Neutrophil (primary cell): ENCODE results near the gene REXO1.
"Not testable (repeated sequence)": the region's sequence is repeated elsewhere in the genome, so short reads cannot be mapped to it uniquely, and the experiment has no call there.

Experiments used
- H3K27ac ChIP-seq: fragments of 200-600 bp; sonication (generic); 2 replicates; pipeline ENCODE4 v1.5.1; 2016; ENCODE audit warnings: mild to moderate bottlenecking, moderate library complexity
- H3K27me3 ChIP-seq: fragments of 200-600 bp; sonication (generic); 2 replicates; pipeline ENCODE4 v1.6.0; 2016; ENCODE audit warnings: mild to moderate bottlenecking
- H3K36me3 ChIP-seq: fragments of 200-600 bp; sonication (generic); 2 replicates; pipeline ENCODE4 v1.5.1; 2017
- H3K4me1 ChIP-seq, 2 experiments: fragments of 200-600 bp in 1 of 2; sonication (generic) in 1 of 2; 1 replicate in 1 of 2; 2 replicates in 1 of 2; pipeline versions ENCODE4 v1.5.1 to v1.6.1; 2013 to 2016; ENCODE audit warnings: low read depth in 1 of 2, low read length in 1 of 2, mild to moderate bottlenecking in 1 of 2, moderate library complexity in 1 of 2; ENCODE audit not compliant: control insufficient read depth in 1 of 2, insufficient read depth in 1 of 2
- H3K4me3 ChIP-seq, 2 experiments: fragments of 200-600 bp in 1 of 2; sonication (generic) in 1 of 2; 1 replicate in 1 of 2; 2 replicates in 1 of 2; pipeline ENCODE4 v1.5.1; 2013 to 2016; ENCODE audit warnings: low read depth in 1 of 2, low read length in 1 of 2, mild to moderate bottlenecking in 1 of 2, moderate library complexity in 1 of 2
- H3K9me3 ChIP-seq: fragments of 200-600 bp; sonication (generic); 2 replicates; pipeline ENCODE4 v1.5.1; 2016
- CTCF ChIP-seq: fragments of 200-600 bp; sonication (generic); IDR thresholded peaks from 2 replicates; pipeline ENCODE4 v1.5.1; 2016; ENCODE audit warnings: antibody characterized with exemption

Gene REXO1

GRCh38 chr19:1805401-1806183 is 42.7 kb downstream of the REXO1 start:
- Histone ChIP-seq H3K36me3 (peaks cover 51% of the 10 kb centered on the region), H3K9me3 (no peaks in the 10 kb centered on the region), H3K4me3 (no peak overlapping the region), H3K4me1 (no peaks in the 10 kb centered on the region), H3K27me3 (no peaks in the 10 kb centered on the region), H3K27ac (no peak overlapping the region)
- no peak for TF ChIP-seq CTCF

- Histone ChIP-seq H3K4me1 (no peaks in the 10 kb centered on the region), H3K27ac (no peak overlapping the region), H3K9me3 (no peaks in the 10 kb centered on the region), H3K4me3 (no peak overlapping the region), H3K36me3 (peaks cover 57% of the 10 kb centered on the region), H3K27me3 (no peaks in the 10 kb centered on the region)
- no peak for TF ChIP-seq CTCF
These were observed 43.4 kb downstream of the REXO1 start for GRCh38 chr19:1804858-1805257.

GRCh38 chr19:1799695-1800342 is 48.5 kb downstream of the REXO1 start:
- peaks cover 37% of the 10 kb centered on the region for H3K36me3 ChIP-seq
- no peak overlapping the region for H3K27ac ChIP-seq
- TF ChIP-seq CTCF, result no peak
- H3K9me3 ChIP-seq, result no peaks in the 10 kb centered on the region
- peaks cover 0 to 3% of the 10 kb centered on the region in 2 experiments for H3K4me1 ChIP-seq
- peaks cover 23% of the 10 kb centered on the region for H3K27me3 ChIP-seq
- H3K4me3 ChIP-seq, result no peak overlapping the region

- not testable (repeated sequence) for H3K4me1 ChIP-seq, H3K4me3 ChIP-seq, H3K27ac ChIP-seq, H3K9me3 ChIP-seq
- H3K36me3 ChIP-seq, result peaks cover 25% of the 10 kb centered on the region
- H3K27me3 ChIP-seq, result peaks cover 40% of the 10 kb centered on the region
These were observed 51.0 kb downstream of the REXO1 start for GRCh38 chr19:1797313-1797712.

- Histone ChIP-seq H3K9me3 (no peaks in the 10 kb centered on the region), H3K4me3 (no peak overlapping the region), H3K4me1 (peaks cover 0 to 3% of the 10 kb centered on the region in 2 experiments), H3K27ac (no peak overlapping the region), H3K27me3 (peaks cover 44% of the 10 kb centered on the region), H3K36me3 (peaks cover 25% of the 10 kb centered on the region)
- no peak for TF ChIP-seq CTCF
These were observed 51.7 kb downstream of the REXO1 start for GRCh38 chr19:1796395-1797142.
